ENCODE measurements around the gene TRAPPC3. TPM values are rescaled to one million over a fixed set of nuclear protein-coding genes. Genes with fewer than 3 reads are reported as not detected.
"Not testable (repeated sequence)": the region's sequence is repeated elsewhere in the genome, so short reads cannot be mapped to it uniquely, and the experiment has no call there.

TRAPPC3 gene
- total and polyA plus RNA-seq, 8 donors, result 45.5 to 71.4 (median 54.6) TPM

DNA sequence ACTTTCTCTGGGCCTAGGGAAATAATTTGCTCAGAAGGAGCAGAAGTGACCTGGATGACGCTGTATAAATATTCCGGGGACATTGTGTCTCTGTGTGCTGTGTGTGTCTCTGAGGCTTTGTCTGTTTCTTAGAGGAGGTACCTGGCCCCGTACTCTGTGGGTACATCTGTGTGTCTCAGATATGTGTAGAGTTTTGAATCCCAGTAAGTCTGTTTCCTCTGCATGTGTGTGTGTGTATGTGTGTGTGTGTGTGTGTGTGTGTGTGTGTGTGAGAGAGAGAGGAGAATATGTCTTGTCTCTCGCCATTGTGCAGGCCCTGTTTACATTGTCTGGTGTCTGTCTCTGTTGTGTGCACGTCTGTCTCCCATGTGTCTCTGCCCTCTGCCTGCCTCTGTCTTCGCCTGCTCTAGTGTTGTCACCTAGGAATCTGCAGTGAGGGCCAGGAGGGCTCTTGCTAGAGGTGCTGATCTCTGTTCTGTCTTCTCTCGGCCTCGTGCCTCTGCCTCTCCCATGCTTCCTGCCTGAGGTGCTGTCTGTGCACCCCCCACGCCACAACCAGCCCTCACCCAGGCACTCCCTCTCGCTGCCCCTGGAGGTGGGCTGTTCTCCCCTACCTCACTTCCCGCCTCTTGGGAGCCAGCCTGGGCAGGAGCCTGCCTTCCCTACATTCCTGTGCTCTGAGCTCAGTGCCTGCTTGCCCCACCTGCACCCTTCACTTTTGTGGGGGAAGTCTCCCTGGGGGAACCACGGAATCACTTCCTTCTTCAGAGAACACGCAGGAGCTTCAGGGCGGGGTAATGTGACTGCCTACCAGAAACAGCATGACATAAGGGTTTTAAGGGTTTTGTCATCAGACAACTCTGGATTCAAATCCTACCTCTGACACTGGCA lies 12.6 kb upstream of the TRAPPC3 start:
- Histone ChIP-seq H3K27ac (peak overlapping the region; percentile 87 to 98), H3K27me3 (no peaks in the 10 kb centered on the region), H3K4me3 (peak overlapping the region in 1 of 2 donors; percentile 43), H3K4me1 (peaks cover 53 to 89% of the 10 kb centered on the region in 2 donors), H3K9me3 (no peaks in the 10 kb centered on the region), H3K36me3 (peaks cover 0 to 24% of the 10 kb centered on the region in 2 donors)
- ATAC-seq, result peak; percentile 78
- intact Hi-C loops (cut with DNase I), result no loop called here
- DNase-seq, result peak in 3 of 4 donors; percentile 66 to 85 (median 82)
- TF ChIP-seq CTCF (IDR thresholded peaks at IDR 0.05), result no peak

DNA sequence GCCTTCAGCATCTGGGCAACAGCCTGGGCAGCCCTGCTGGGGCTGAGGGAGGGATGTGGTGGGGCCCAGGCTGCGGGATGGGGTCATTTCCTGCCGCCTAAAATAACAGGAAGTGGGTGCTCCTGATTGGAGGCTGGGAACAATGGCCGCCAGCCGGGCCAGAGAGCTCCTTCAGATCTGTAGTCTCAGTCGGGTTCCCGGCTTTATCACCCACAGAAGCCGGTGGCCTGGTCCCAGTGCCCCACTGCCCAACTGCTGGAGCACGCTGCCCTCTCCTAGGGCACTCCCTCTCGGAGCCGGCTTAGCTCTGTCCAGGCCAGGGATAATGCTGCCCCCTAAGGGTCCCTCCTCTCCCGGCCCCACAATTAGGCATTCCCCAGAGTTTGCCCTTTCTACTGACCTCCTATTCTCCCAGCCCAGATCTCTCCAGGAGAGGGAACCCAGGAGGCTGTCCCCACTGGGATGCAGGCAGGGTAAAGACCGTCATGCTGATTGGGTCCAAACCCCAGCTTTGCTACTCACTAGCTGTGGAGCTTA lies 11.7 kb upstream of the TRAPPC3 start:
- ATAC-seq (peak; percentile 19), DNase-seq (peak in 3 of 4 donors; percentile 65 to 87 (median 68))
- H3K27me3 ChIP-seq, result no peaks in the 10 kb centered on the region
- peak overlapping the region; percentile 87 to 98 for H3K27ac ChIP-seq
- H3K4me3 ChIP-seq, result peak overlapping the region; percentile 17 to 43
- no peaks in the 10 kb centered on the region for H3K9me3 ChIP-seq
- no peak for TF ChIP-seq CTCF (IDR thresholded peaks at IDR 0.05)
- peaks cover 0 to 19% of the 10 kb centered on the region in 2 donors for H3K36me3 ChIP-seq
- peaks cover 53 to 88% of the 10 kb centered on the region in 2 donors for H3K4me1 ChIP-seq
- intact Hi-C loops (cut with DNase I), result no loop called here

DNA sequence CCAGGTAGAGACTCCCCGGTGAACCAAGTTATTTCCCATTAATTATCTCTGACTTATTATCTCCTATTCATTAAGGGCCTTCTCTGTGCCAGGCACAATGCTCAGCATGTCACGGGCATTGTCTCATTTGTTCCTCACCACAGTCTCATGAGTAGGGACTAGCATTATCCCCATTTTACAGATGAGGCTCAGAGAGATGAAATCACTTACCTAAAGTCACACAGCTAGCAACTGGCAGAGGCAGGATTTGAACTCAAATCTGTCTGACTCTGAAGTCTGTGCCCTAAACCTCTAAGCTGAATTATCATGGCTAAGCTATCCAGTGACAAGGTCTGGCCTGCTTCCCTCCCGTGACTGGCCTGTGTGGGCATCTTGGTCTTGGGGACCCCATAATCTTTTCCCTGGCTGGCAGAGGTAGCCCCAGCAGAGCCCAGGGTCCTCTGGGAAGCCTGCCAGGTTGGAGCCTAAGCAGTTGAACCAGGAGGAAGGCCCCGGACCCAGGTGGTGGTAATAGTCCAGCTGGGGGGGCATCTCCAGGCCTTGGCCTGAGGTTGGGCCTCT lies 11.2 kb upstream of the TRAPPC3 start:
- no peak for ATAC-seq
- intact Hi-C loops (cut with DNase I), result no loop called here
- peak overlapping the region; percentile 87 to 98 for H3K27ac ChIP-seq

GRCh38 chr1:36159614-36160387 lies 10.5 kb upstream of the TRAPPC3 start:
- Histone ChIP-seq H3K36me3 (peaks cover 0 to 18% of the 10 kb centered on the region in 2 donors), H3K4me3 (peak overlapping the region in 1 of 2 donors; percentile 43), H3K27ac (peak overlapping the region; percentile 87 to 98), H3K9me3 (no peaks in the 10 kb centered on the region), H3K4me1 (peaks cover 56 to 82% of the 10 kb centered on the region in 2 donors), H3K27me3 (no peaks in the 10 kb centered on the region)
- no peak for ATAC-seq
- TF ChIP-seq CTCF (IDR thresholded peaks at IDR 0.05), result no peak
- intact Hi-C loops (cut with DNase I), result loop anchor here in 1 of 2 donors (10.0 kb wide), 1 partner anchor 125 kb away; no protein-coding TSS in a partner anchor
- no peak for DNase-seq

More for the DNA sequence above, 11.2 kb upstream of the TRAPPC3 start:
- no peaks in the 10 kb centered on the region for H3K27me3 ChIP-seq
- peaks cover 0 to 19% of the 10 kb centered on the region in 2 donors for H3K36me3 ChIP-seq
- no peaks in the 10 kb centered on the region for H3K9me3 ChIP-seq
- peaks cover 53 to 82% of the 10 kb centered on the region in 2 donors for H3K4me1 ChIP-seq
- no peak for TF ChIP-seq CTCF (IDR thresholded peaks at IDR 0.05)
- no peak for DNase-seq
- H3K4me3 ChIP-seq, result peak overlapping the region; percentile 17 to 43

DNA sequence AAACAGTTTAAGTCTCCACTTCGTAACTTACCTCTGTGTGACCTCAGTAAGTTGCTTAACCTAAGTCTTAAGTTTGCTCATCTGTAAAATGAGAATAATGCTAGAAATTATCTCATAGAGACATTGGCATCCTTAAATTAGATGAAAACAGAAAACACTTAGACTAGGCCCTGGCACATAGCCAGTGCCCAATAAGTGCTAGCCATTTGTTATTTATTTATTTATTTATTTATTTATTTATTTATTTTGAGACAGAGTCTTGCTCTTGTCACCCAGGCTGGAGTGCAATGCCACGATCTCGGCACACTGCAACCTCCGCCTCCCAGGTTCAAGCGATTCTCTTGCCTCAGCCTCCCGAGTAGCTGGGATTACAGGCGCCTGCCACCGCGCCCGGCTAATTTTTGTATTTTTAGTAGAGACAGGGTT lies 9.6 kb upstream of the TRAPPC3 start:
- peak overlapping the region in 1 of 2 donors; percentile 99 for H3K4me3 ChIP-seq
- not testable (repeated sequence) for H3K27me3 ChIP-seq, ATAC-seq, H3K9me3 ChIP-seq, DNase-seq
- intact Hi-C loops (cut with DNase I), result loop anchor here in 1 of 2 donors (10.0 kb wide), 1 partner anchor 126 kb away; no protein-coding TSS in a partner anchor
- H3K4me1 ChIP-seq, result peaks cover 53 to 81% of the 10 kb centered on the region in 2 donors
- peaks cover 0 to 12% of the 10 kb centered on the region in 2 donors for H3K36me3 ChIP-seq
- H3K27ac ChIP-seq, result peak overlapping the region in 1 of 2 donors; percentile 98

All from left lung (tissue), 10 donors.